ENCODE measurements around the gene GALNT1.

GALNT1 gene

DNA sequence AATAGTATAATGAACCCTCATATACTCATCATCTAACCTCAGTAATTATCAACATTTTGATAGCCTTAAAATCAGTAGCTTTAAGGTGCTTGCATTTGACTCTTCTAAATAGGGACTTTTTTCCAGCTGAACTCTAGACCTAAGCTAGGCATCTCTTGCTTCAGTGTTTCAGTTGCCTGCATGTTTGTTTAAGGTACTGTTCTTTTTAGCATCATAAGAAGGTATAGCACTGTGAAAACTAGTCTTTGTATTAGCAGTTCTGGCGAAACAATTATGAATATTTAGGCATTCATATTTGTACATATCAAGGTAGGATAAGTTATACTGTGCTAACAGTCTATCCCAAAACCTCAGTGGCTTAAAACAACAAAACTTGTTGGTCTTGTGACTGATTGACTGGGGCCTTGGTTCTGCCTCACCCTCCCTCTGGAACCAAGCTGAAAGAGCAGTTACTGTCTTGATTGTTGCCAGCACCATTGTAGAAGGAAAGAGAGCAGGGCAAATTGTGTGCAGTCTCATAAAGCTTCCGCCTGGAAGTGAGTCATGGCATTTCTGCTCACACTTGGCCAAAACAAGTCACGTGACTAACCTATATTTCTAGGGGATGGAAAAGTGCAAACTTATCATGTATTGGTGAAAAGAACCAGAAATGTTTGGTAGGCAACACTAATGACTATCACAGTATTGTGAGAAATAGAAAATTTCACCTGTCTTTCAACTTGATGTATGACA is 24.3 kb downstream of the GALNT1 start:
- TF ChIP-seq FOXK2 (IDR thresholded peaks at IDR 0.05) = no peak
- 0 out of 2 replicates have a peak, but pooled peaks have one; percentile 6 for TF ChIP-seq PKNOX1 (IDR thresholded peaks at IDR 0.05)
- ChIA-PET CTCF (no interaction called here), POLR2A (interaction anchor here (0.9 to 1.0 kb wide), 2 partner anchors 11 to 13 kb away, joined by 3 read pairs; no protein-coding TSS in a partner anchor)
- DNase-seq (ENCODE audit: extremely low spot score) = no peak

DNA sequence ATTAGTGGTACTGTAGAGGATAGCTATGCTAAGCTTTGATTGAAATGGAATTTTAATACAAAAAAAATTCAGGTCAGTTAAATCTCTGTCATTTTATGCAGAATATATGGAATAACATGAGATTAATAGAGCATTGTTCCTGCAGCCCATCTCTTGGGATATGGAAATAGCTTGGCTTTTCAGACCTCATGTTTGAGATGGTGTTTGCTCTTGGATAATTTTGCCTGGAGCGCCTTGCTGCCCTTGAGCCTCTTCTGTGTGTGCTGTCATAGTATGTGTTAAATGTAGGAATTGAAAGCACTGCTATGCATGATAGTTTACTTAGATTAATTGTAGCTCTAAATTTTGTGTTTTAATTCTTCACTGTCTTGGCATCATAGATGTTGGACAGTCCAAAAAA is 27.7 kb downstream of the GALNT1 start:
- POLR2A ChIA-PET = interaction anchor here (0.8 to 1.9 kb wide), 2 partner anchors 27 to 112 kb away, joined by 3 to 4 read pairs; partner anchors contain the start of gene INO80C
- DNase-seq (ENCODE audit: extremely low spot score) = no peak
- CTCF ChIA-PET = interaction anchor here (0.6 to 1.1 kb wide), 2 partner anchors 8 to 162 kb away, joined by 3 read pairs; no protein-coding TSS in a partner anchor
- TF ChIP-seq SP1 (IDR thresholded peaks at IDR 0.05) = no peak
- TF ChIP-seq FOXA1 (IDR thresholded peaks at IDR 0.05) = no peak
- TF ChIP-seq LEF1 (IDR thresholded peaks at IDR 0.05; ENCODE audit: borderline replicate concordance) = no peak
- TF ChIP-seq SUZ12 (IDR thresholded peaks at IDR 0.05) = no peak
- TF ChIP-seq CTBP1 (IDR thresholded peaks at IDR 0.05; ENCODE audit: borderline replicate concordance) = no peak

DNA sequence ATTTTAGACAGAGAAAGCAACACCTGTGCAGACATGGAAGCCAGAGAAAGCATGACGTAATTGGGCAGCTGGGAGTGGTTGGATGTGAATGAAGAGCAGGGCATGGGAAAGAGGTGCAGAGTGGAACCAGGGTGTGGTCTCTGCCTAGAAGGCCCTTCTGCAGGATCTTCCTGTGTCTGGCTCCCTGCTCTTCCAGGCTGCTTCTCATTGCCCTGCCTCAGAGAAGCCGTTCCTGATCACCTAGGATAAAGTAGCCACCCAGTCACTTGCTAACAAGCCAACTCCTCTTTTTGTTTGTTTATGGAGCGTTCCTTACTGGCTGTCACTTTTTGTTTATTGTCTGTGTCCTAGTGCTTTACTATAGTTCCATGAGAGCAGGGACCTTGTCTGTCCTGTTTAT is 28.5 kb downstream of the GALNT1 start:
- TF ChIP-seq TARDBP (IDR thresholded peaks at IDR 0.05) (no peak), PKNOX1 (IDR thresholded peaks at IDR 0.05) (peak; percentile 66)
- no peak for DNase-seq (ENCODE audit: extremely low spot score)
- CTCF ChIA-PET = no interaction called here
- POLR2A ChIA-PET = interaction anchor here (0.8 to 2.2 kb wide), 3 partner anchors 10 to 113 kb away, joined by 3 to 5 read pairs (median 4); partner anchors contain the start of gene INO80C

- CTCF ChIA-PET = interaction anchor here (1.4 kb wide), 1 partner anchor 224 kb away, joined by 5 read pairs; no protein-coding TSS in a partner anchor
These were observed 29.2 kb downstream of the GALNT1 start for GRCh38 chr18:35610724-35611123.

GRCh38 chr18:35611518-35611917 is 30.0 kb downstream of the GALNT1 start:
- ChIA-PET CTCF (interaction anchor here (0.5 to 1.4 kb wide), 4 partner anchors 12 to 1069 kb away, joined by 3 to 5 read pairs (median 4); no protein-coding TSS in a partner anchor), POLR2A (interaction anchor here (1.4 to 2.2 kb wide), 2 partner anchors 8 to 29 kb away, joined by 4 to 5 read pairs; no protein-coding TSS in a partner anchor)
- TF ChIP-seq NFRKB (IDR thresholded peaks at IDR 0.05) (no peak), FOXA1 (IDR thresholded peaks at IDR 0.05) (no peak), PKNOX1 (IDR thresholded peaks at IDR 0.05) (no peak)

More at GRCh38 chr18:35610724-35611123, 29.2 kb downstream of the GALNT1 start:
- POLR2A ChIA-PET = interaction anchor here (1.4 to 2.2 kb wide), 2 partner anchors 9 to 28 kb away, joined by 4 to 5 read pairs; no protein-coding TSS in a partner anchor
- TF ChIP-seq NFRKB (IDR thresholded peaks at IDR 0.05) (no peak), SP1 (IDR thresholded peaks at IDR 0.05) (no peak)
- no peak for DNase-seq (ENCODE audit: extremely low spot score)

DNA sequence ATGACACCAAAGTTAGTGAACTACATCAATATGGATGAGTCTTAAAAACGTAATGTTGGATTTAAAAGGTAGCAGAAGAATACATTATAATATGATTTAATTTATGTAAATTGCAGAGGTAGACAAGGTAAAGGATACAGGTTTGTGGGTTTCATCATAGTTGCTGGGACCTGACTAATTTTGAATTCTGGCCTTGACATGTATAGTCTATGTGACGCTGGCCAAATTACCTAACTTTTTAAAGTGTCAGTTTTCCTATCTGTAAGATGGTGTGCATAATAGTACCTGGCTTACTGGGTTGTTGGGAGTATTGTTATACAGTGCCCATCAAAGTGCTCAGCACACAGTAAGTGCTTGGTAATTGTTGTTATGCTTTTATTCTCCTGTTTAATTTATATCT is 34.5 kb downstream of the GALNT1 start:
- no peak for DNase-seq (ENCODE audit: extremely low spot score)
- TF ChIP-seq TARDBP (IDR thresholded peaks at IDR 0.05) (no peak), BHLHE40 (IDR thresholded peaks at IDR 0.05; ENCODE audit: borderline replicate concordance) (no peak), FOXM1 (IDR thresholded peaks at IDR 0.05; ENCODE audit: borderline replicate concordance) (no peak), NFRKB (IDR thresholded peaks at IDR 0.05) (no peak), ARNT (IDR thresholded peaks at IDR 0.05) (no peak), LEF1 (IDR thresholded peaks at IDR 0.05; ENCODE audit: borderline replicate concordance) (0 out of 2 replicates have a peak, but pooled peaks have one; percentile 32)
- CTCF ChIA-PET = interaction anchor here (1.7 kb wide), 1 partner anchor 16 kb away, joined by 5 read pairs; no protein-coding TSS in a partner anchor
- POLR2A ChIA-PET = interaction anchor here (0.9 to 1.2 kb wide), 6 partner anchors 10 to 118 kb away, joined by 3 to 5 read pairs (median 3); partner anchors contain the start of gene INO80C

More at GRCh38 chr18:35611518-35611917, 30.0 kb downstream of the GALNT1 start:
- no peak for DNase-seq (ENCODE audit: extremely low spot score)

GRCh38 chr18:35616664-35617423 is 35.3 kb downstream of the GALNT1 start:
- POLR2A ChIA-PET = interaction anchor here (0.9 to 1.2 kb wide), 7 partner anchors 11 to 119 kb away, joined by 3 to 5 read pairs (median 3); partner anchors contain the start of gene INO80C
- peak; percentile 70 for DNase-seq (ENCODE audit: extremely low spot score)
- CTCF ChIA-PET = interaction anchor here (0.9 to 1.7 kb wide), 2 partner anchors 8 to 17 kb away, joined by 3 to 5 read pairs; no protein-coding TSS in a partner anchor
- peak; percentile 37 for TF ChIP-seq PKNOX1 (IDR thresholded peaks at IDR 0.05)
- no peak for TF ChIP-seq L3MBTL2 (conservative IDR thresholded peaks at IDR 0.05)
- no peak for TF ChIP-seq ARNT (IDR thresholded peaks at IDR 0.05)
- TF ChIP-seq CTBP1 (IDR thresholded peaks at IDR 0.05; ENCODE audit: borderline replicate concordance) = no peak
